GM18508 (cell line): ENCODE data around the gene CD34.

Source experiments
- ATAC-seq: cut with Tn5 transposase; IDR thresholded peaks from one replicate; pipeline ENCODE4 v1.9.1; 2021; ENCODE audit warnings: moderate number of reproducible peaks; ENCODE audit not compliant: insufficient read depth, unreplicated experiment

CD34 gene

DNA sequence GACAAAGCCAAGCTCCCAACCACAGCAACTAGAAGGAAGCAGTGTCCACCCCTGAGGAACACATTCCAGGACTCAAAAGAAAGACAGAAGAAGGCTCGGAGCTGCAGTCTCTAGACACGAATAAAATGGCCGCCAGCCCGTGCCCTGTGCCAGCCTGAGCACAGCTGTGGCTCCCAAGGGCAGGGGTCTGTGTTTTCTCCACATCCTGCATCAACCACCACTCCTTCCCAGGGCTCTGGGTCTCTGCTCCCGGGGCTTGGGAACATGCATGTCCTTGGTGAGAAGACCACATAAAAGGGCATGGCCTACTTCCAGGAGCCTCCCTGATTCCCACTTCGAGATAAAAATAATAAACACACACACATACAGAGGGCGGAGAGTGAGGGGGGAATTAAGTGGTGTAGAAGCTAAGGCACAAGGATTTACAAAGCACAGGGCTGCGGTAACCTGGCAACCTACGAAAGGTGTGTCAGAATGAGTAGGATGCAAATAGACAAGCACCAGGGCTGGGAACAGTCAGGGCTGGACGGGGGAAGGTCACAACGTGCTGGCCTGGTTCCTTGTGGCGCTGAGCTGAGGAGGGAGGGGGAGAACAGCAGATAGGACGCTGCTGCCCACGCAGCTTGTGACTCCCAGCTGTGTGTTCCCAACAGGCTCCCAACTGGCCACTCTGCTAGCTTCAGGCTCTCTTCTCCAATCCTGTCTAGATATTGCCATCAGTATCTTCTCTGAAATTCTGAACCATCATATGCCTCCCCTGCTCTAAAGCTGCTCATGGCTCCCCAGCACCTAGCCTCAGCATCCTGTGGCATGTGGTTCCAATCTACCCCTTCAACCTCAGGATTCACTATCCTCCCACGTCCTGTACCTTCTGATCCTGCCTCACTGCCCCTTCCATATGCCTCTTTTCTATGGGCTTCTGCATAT lies 72.5 kb downstream of the CD34 start:
- ATAC-seq, result no peak

DNA sequence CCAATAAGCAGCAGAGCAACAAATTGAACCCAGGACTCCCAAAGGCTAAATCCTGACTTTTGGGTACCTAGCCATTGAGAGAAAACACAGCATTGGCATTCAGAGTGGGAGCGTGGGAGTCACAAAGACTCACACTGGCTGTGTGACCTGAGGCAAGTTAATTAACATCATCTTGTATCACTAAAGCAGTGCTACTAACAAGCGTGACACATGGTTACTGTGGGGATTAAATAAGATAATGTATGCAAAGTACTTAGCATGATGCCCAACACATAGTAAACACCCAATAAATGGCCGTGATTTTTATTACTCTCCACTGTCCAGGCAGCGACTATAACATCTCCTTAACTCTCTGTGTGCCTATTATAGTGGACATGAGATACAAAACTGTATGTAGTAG lies 73.3 kb downstream of the CD34 start:
- ATAC-seq, result no peak

DNA sequence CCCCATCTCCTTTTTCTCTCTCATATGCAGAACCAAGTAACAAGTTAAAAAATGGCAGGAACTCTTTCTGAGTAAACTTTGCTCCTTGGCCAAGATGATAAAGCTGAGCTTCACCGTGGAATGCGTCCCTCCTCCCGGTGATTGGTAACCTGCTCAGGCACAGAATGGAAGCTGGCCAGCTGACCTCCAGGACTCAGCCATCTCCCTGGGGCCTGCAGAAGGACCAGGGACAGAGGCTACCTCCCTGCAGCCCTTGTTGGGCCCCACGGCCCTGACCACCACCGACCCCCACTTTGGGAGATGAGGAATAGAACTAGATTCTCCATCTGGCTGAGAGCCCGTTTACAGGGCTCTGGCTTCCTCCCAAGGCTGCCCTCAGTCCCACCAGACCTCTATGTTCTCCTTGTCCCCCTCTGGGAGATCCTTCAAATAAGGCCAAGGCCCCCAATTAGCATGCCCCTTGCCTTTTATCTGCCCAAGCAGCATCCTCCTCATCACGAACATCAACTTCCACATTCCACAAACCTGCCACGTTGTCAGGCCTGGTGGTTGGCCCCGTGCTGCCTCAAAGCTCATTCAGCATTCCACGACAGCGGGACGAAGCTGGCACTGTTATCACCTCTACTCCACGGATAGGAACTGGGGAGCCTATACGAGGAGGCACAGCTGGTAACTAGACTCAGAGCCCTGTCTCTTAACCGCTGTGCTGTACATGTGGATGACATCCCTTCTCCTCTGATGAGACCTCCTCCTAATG lies 74.2 kb downstream of the CD34 start:
- no peak for ATAC-seq

DNA sequence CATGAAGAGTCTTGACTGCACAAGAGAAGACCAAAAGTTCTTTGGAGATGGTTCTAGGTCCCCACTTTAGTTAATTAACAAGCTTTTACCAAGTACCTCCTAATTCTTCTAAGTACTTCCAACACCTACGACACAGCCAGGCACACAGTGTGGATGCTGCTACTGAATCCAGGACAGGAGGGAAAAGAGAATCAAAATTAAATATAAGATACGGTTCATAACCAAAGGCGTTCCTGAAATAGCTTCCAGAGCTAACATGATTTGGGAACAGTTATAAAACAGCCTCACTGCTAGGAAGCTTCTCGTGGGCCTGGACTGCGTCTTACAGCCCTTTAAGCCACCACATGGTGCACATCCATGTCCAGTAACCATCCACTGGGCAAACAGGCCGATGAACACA lies 75.0 kb downstream of the CD34 start:
- ATAC-seq, result no peak

DNA sequence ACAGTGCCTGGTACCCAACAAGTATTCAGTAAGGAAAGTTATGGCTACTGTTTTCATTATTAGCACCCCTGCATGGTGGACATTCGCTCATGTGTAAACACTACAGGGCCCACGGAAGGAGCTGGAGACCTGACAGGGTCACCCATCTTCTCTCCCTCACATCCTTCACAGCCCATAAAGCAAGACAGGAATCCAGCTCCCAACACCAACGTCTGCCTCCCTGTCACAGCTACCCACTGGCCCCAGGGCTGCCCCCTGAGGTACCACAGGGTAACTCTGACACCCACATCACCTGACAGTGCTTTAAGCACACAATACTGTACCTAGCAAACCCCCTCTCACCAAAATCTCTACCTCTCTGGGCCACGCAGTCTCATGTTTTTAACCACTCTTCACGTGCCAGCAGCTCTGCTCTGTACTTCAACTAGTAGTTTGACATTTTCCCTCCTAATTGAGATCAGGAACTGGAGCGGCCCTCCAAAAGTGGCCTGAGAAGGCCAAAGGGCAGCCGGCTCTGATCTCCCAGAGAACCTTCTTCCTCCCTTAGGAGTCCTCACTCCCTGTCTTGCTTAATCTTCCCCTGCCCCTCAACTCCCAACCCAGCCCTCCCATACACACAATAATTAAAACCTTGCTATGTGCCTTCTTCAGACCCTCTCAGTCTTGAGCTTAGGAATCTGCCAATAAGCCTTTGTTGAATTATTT lies 76.8 kb downstream of the CD34 start:
- ATAC-seq, result no peak

DNA sequence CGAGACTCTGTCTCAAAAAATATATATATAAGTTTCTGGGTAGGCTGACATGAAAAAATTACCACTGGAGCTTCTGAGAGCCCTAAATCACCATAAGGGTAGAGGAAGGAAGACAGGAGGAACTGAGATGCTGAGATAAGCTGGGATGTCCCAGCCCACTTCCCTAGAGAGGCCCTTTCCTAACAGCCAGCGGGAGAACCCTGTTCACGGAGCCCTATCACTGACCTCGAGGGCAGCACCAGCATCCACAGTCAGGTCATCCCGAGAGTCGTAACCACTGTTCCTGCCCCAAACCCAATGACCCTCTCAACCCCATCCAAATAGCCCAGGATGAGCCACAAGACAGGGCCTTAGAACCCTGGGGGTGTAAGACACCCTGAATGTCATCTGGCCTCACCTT lies 77.5 kb downstream of the CD34 start:
- no peak for ATAC-seq

DNA sequence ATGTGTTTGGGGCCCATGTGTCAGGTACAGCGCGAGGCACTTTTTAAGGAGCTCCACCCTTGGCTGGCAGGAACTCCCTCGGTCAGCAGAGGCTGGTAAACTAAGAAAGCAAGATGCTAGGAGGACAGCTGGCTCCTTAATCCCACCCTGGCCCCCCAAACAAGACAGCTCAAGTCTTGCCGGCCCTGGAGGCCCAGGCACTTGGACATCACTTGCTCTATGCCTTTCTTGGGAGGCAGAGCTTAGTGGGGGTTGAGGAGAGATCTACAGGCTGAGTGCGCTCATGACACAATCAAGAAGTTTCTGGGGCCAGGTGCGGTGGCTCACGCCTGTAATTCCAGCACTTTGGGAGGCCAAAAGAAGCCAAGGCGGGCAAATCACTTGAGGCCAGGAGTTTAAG lies 78.1 kb downstream of the CD34 start:
- no peak for ATAC-seq

DNA sequence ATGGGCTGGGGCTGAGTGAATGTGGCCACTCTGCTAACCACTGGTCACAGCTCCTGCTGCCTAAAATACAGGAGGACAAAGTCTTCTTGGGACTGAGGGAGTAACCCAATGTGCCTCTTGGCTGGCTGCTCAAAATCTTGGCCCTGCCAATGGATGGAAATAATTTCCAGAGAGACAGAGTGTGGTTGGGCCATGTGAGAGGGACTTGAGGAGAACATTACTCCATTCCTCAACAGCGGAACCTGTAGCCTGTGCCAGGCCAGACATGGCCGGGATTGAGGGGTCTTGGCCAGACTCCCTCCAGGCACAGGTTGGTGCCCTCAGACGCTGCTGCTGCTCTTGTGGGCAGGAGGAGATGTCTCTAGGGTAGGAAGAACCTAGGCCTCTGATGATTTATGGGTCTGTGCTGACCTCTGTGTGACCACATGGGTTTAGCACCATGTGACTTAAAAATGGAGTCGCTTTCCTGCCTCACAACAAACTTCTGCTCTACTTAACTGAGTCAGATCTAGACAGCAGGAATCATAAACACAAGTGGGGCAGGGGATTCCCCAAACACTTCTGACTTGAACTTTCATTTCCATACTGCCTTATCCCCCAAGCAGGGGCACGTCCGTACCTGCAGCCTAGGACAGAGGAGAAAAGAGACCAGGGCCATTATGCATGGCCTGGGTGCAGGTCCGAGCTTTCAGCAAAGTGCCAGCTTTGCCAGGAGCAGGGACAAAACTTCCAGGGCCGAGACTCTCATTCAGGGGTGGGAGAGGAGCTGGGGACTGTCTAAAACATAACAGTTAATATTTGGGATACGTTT lies 79.2 kb downstream of the CD34 start:
- peak; percentile 75 for ATAC-seq
